ENCODE results near the gene TCTA.

The TCTA gene

GRCh38 chr3:49460956-49461355 lies 48.7 kb downstream of the TCTA start:
- no peak for DNase-seq (ENCODE audit: low read depth, low spot score)

DNA sequence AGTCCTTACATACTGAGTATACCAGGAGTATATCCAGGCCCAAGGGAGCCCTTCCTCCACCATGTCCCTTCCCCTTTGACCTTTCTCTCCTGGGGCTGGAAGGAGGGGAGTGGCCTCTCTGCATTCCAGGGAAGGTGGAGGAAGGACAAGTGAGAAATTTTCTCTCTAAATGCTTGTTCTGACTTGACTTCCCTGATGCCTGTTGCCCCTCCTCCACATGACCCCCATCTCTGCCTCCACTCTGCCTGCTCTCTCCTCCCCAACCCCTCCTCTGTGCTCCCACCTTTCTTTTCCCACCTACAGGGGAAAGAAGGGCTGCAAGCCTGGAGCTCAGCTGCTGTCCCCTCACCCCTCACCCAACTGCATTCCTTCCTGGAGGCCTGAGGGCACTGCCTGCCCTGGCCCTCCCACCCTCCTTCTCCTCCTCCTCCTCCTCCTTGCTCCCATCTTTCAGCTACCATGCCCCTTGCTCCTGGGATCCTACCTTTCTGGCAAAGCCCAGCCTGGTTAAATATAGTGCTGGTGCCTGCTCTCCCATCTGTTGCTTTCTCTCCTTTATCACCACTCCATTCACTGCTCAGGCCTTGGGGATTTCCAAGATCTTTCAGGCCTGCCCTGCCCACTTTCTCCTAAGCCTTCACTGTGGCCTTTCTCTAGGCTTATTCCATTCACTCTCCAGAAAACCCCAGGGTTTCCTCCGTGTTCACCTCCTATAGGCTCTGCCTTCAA lies 49.4 kb downstream of the TCTA start:
- DNase-seq (ENCODE audit: low read depth, low spot score) = no peak

- DNase-seq (ENCODE audit: low read depth, low spot score) = no peak
These were observed 50.0 kb downstream of the TCTA start for GRCh38 chr3:49462222-49462621.

DNA sequence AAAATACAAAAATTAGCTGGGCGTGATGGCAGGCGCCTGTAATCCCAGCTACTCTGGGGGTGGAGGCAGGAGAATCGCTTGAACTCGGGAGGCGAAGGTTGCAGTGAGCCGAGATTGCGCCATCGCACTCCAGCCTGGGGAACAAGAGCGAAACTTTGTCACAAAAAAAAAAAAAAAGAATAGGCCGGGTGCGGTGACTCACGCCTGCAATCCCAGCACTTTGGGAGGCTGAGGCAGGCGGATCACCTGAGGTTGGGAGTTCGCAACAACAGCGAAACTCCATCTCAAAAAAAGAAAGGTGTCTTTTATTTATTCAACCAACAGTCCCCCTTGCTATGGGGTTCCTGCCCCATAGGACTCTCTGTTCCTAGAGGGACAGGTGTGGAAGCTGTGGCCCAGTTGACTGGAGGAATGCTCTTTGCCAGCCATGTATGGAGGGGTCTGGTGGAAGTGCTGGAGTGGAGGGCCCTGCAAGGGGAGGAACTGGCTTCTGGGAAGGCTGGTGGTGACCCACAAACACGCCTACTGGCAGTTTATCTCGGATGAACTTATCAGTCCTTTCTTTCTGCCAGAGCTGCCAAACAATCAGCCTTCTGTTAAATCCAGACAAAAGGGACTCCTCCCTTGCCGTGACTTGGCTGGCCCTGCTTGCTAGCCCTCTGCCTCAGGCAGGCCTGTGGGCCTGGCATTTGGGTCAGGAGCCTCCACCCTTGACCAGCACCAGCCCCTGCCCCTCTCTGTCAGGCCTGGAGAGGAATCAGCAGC lies 53.2 kb downstream of the TCTA start:
- no peak for DNase-seq (ENCODE audit: low read depth, low spot score)

Data from brain pericyte (primary cell).